ENCODE measurements around the gene PTPRM.

GRCh38 chr18:8279781-8280330 is 712.7 kb downstream of the PTPRM start:
- TF ChIP-seq YY1 (IDR thresholded peaks at IDR 0.05; ENCODE audit: insufficient read depth, insufficient read length) (no peak), ZNF274 (IDR thresholded peaks at IDR 0.05; ENCODE audit: low read depth, low read length) (no peak), SUZ12 (IDR thresholded peaks at IDR 0.05; ENCODE audit: extremely low read depth, insufficient read depth, insufficient read length) (no peak)
